Measurements from ENCODE around the gene LRCH1. TPM values are rescaled to one million over a fixed set of nuclear protein-coding genes. Genes with fewer than 3 reads are reported as not detected.

Gene LRCH1
- total RNA-seq, 1 experiment from 2014 or later, result 11.7 TPM

DNA sequence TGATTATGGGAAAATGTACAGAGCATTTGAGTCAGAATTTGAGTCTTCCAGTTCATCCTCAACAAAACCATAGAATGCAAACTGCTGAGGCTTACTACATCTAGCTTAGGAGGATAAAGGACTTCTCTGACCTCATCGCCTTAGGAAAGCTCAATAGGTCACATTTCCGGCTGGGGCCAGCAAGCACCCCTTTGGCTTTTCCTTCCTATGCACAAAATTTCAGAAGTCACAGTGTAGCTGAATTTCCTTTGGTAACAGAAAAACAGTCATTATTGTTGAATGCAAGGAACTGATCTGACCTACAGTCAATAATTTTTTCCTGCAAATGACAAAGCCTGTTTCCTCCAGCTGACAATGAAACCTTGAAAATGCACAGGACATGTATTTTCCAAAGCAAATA is 32.8 kb upstream of the LRCH1 start:
- Mint-ChIP-seq H3K4me3 (ENCODE audit: low read depth, unreplicated experiment) (no peak overlapping the region), H3K36me3 (ENCODE audit: insufficient read depth, unreplicated experiment) (no peaks in the 10 kb centered on the region), H3K4me1 (ENCODE audit: low read depth, unreplicated experiment) (no peaks in the 10 kb centered on the region), H3K27me3 (ENCODE audit: unreplicated experiment) (peaks cover 26% of the 10 kb centered on the region), H3K9me3 (ENCODE audit: low read depth, unreplicated experiment) (no peaks in the 10 kb centered on the region), H3K27ac (ENCODE audit: unreplicated experiment) (no peak overlapping the region)
- BruUV-seq (replicated peaks), result no TSS peak
- no peak for DNase-seq
- CTCF ChIA-PET, result interaction anchor here (0.8 kb wide), 1 partner anchor 13 kb away, joined by 4 read pairs; no protein-coding TSS in a partner anchor
- TF ChIP-seq, protein P1, sequence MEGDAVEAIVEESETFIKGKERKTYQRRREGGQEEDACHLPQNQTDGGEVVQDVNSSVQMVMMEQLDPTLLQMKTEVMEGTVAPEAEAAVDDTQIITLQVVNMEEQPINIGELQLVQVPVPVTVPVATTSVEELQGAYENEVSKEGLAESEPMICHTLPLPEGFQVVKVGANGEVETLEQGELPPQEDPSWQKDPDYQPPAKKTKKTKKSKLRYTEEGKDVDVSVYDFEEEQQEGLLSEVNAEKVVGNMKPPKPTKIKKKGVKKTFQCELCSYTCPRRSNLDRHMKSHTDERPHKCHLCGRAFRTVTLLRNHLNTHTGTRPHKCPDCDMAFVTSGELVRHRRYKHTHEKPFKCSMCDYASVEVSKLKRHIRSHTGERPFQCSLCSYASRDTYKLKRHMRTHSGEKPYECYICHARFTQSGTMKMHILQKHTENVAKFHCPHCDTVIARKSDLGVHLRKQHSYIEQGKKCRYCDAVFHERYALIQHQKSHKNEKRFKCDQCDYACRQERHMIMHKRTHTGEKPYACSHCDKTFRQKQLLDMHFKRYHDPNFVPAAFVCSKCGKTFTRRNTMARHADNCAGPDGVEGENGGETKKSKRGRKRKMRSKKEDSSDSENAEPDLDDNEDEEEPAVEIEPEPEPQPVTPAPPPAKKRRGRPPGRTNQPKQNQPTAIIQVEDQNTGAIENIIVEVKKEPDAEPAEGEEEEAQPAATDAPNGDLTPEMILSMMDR (IDR thresholded peaks at IDR 0.05; ENCODE audit: unreplicated experiment), result no peak
- intact Hi-C loops (cut with micrococcal nuclease; ENCODE audit: unreplicated experiment), result no loop called here

DNA sequence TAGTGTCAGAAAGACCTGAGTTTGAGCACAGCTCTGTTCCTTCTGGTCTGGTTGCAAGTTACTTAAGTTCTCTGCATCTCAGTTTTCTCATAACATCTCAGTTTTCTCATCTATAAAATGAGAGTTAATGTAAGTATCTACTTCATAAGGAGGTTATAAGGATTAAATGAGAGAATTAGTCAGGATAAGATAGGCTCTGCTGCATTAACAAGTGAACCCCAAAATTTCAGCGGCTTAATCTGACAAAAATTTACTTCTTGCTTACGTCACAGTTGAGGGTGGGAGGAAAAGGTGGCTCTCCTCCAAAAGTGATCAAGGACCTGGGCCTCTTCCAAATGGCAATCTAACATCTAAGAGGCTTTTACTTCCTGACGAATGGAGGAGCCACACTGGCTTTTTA is 31.5 kb upstream of the LRCH1 start:
- CTCF ChIA-PET, result no interaction called here
- TF ChIP-seq, protein P1 (IDR thresholded peaks at IDR 0.05; ENCODE audit: unreplicated experiment), result no peak
- intact Hi-C loops (cut with micrococcal nuclease; ENCODE audit: unreplicated experiment), result no loop called here
- no TSS peak for BruUV-seq (replicated peaks)
- no peak for DNase-seq
- no peaks in the 10 kb centered on the region for H3K9me3 Mint-ChIP-seq (ENCODE audit: low read depth, unreplicated experiment)
- no peak overlapping the region for H3K27ac Mint-ChIP-seq (ENCODE audit: unreplicated experiment)
- no peak overlapping the region for H3K4me3 Mint-ChIP-seq (ENCODE audit: low read depth, unreplicated experiment)
- peaks cover 26% of the 10 kb centered on the region for H3K27me3 Mint-ChIP-seq (ENCODE audit: unreplicated experiment)
- H3K36me3 Mint-ChIP-seq (ENCODE audit: insufficient read depth, unreplicated experiment), result no peaks in the 10 kb centered on the region
- H3K4me1 Mint-ChIP-seq (ENCODE audit: low read depth, unreplicated experiment), result no peaks in the 10 kb centered on the region

DNA sequence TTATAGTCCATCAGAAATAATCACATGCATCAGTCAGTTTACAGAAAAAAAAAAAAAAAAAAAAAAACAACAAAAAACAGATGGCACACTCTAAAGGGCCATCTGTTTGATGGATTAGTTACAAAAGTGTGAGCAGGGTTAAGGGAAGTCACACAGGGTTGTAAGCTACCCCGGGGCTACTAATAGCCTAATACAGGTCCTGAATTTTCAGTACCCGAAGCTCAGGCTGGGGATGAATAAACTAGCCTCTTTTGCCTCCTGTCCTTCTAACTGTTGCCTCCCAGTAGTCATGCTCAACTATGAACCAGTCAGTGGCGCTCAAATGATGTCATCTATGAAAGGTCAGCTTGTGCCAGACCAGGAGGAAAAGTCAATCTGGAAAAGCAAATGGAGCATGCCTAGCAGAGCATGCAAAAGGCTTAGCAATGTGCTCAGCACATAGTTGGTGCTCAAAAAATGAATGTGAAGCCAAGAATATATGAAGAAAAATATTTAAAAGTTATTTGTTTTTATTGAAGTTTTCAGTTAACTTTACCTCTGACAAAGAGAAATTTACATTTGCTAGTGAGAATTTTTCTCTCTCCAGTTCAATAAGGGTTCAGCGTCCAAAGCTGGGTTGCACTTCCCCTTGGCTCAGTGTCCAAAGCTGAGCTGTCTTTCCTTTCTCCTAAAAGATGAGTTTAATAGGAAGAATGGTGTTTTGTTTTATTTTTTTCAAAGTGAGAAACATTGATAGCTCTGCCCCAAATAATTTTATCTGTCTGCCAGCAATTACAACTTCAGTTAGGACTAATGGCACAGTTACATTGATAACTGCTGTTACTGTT is 30.8 kb upstream of the LRCH1 start:
- no TSS peak for BruUV-seq (replicated peaks)
- Mint-ChIP-seq H3K36me3 (ENCODE audit: insufficient read depth, unreplicated experiment) (no peaks in the 10 kb centered on the region), H3K27me3 (ENCODE audit: unreplicated experiment) (peaks cover 31% of the 10 kb centered on the region), H3K4me3 (ENCODE audit: low read depth, unreplicated experiment) (no peak overlapping the region), H3K27ac (ENCODE audit: unreplicated experiment) (no peak overlapping the region), H3K4me1 (ENCODE audit: low read depth, unreplicated experiment) (no peaks in the 10 kb centered on the region), H3K9me3 (ENCODE audit: low read depth, unreplicated experiment) (no peaks in the 10 kb centered on the region)
- DNase-seq, result no peak
- TF ChIP-seq, protein P1 (IDR thresholded peaks at IDR 0.05; ENCODE audit: unreplicated experiment), result no peak
- CTCF ChIA-PET, result no interaction called here
- intact Hi-C loops (cut with micrococcal nuclease; ENCODE audit: unreplicated experiment), result no loop called here

DNA sequence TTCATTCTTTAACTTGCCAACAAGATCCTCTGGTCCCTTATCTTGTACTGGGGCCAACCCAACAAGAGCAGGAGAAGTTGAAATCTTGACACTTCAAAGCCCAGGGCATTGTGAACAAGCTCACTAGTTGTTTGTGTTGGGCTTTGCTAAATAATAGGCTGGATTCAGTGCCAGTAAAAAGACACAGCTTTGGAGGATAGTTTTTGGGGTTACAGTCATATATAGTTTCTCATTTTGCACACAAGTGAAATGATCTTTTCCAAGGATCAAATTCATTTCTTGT is 30.3 kb upstream of the LRCH1 start:
- H3K27ac Mint-ChIP-seq (ENCODE audit: unreplicated experiment), result no peak overlapping the region
- no peaks in the 10 kb centered on the region for H3K4me1 Mint-ChIP-seq (ENCODE audit: low read depth, unreplicated experiment)
- no peak overlapping the region for H3K4me3 Mint-ChIP-seq (ENCODE audit: low read depth, unreplicated experiment)
- peaks cover 31% of the 10 kb centered on the region for H3K27me3 Mint-ChIP-seq (ENCODE audit: unreplicated experiment)
- intact Hi-C loops (cut with micrococcal nuclease; ENCODE audit: unreplicated experiment), result no loop called here
- CTCF ChIA-PET, result no interaction called here
- BruUV-seq (replicated peaks), result no TSS peak
- no peaks in the 10 kb centered on the region for H3K36me3 Mint-ChIP-seq (ENCODE audit: insufficient read depth, unreplicated experiment)
- DNase-seq, result no peak
- TF ChIP-seq, protein P1 (IDR thresholded peaks at IDR 0.05; ENCODE audit: unreplicated experiment), result no peak
- no peaks in the 10 kb centered on the region for H3K9me3 Mint-ChIP-seq (ENCODE audit: low read depth, unreplicated experiment)
